GM12874 (cell line): ENCODE results near the gene SYNCRIP.
A peak's percentile ranks its signal among the peaks of the same experiment; 100 is the strongest.

Source experiments
- TF ChIP-seq, protein P1 (sequence below): IDR thresholded peaks from 2 replicates; pipeline ENCODE4 v1.5.1; 2011; ENCODE audit warnings: low read depth, mild to moderate bottlenecking, control low read depth, low read length, moderate library complexity; ENCODE audit not compliant: insufficient read depth

SYNCRIP gene

DNA sequence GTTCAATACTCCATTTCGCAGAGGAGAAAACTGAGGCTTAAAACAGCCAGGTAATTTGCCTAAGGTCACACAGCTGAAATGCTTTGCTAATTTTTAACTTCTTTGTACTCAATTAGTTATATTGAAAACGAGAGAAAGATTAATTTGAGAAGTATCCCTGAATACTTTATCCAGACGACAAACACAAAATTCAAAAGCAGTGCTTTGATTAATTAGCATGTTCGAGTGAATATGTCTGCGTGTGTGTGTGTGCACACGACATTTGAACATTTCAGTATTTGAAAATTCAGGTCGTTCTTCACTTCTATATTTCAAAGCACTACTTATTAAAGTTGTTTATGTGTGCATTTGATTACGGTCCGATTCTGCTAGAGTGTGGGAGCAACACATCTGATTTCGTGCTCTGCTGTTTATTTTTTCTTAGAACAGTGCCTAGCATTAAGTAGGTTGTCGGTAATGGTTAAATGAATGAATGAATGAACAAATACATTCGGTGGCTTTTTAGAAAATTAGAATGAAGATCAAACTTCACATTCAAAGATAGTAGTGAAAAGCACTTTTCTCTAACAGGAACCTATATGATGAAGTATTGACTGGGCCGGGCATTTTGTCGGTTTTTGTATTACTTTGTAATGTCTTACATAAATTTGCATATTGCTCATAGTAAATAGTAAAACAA, 36.9 kb upstream of the SYNCRIP start:
- TF ChIP-seq, protein P1, sequence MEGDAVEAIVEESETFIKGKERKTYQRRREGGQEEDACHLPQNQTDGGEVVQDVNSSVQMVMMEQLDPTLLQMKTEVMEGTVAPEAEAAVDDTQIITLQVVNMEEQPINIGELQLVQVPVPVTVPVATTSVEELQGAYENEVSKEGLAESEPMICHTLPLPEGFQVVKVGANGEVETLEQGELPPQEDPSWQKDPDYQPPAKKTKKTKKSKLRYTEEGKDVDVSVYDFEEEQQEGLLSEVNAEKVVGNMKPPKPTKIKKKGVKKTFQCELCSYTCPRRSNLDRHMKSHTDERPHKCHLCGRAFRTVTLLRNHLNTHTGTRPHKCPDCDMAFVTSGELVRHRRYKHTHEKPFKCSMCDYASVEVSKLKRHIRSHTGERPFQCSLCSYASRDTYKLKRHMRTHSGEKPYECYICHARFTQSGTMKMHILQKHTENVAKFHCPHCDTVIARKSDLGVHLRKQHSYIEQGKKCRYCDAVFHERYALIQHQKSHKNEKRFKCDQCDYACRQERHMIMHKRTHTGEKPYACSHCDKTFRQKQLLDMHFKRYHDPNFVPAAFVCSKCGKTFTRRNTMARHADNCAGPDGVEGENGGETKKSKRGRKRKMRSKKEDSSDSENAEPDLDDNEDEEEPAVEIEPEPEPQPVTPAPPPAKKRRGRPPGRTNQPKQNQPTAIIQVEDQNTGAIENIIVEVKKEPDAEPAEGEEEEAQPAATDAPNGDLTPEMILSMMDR: no peak

GRCh38 chr6:85678602-85679444, 36.1 kb upstream of the SYNCRIP start:
- TF ChIP-seq, protein P1: peak; percentile 7; the same call in 1 of the 2 replicates

DNA sequence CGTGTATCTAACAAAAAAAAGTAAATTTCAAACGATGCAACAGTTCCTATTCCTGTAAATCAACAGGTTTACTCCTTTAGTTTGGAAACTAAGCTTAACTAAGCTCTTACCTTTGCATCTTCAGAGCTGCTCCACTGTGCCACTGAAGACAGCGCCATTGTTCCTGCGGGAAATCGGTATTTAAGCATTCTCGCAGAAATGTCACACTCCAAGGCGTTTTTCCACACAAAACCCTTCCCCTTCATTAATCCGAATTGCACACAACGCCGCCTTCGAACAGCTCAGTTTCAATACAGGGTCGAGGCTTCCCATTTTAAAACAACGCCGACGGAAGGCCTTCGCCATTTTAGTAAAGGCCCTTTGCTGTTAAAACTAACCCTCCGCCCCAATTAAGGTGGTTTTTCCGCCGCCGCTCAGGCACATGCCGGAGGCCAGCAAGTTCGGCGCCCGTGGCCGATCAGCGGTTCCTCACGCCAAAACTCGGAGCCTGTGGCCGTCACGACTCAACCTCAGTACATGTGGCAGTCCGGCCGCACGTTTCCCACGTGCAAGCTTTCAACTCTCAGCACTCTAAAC, 35.4 kb upstream of the SYNCRIP start:
- TF ChIP-seq, protein P1: no peak

DNA sequence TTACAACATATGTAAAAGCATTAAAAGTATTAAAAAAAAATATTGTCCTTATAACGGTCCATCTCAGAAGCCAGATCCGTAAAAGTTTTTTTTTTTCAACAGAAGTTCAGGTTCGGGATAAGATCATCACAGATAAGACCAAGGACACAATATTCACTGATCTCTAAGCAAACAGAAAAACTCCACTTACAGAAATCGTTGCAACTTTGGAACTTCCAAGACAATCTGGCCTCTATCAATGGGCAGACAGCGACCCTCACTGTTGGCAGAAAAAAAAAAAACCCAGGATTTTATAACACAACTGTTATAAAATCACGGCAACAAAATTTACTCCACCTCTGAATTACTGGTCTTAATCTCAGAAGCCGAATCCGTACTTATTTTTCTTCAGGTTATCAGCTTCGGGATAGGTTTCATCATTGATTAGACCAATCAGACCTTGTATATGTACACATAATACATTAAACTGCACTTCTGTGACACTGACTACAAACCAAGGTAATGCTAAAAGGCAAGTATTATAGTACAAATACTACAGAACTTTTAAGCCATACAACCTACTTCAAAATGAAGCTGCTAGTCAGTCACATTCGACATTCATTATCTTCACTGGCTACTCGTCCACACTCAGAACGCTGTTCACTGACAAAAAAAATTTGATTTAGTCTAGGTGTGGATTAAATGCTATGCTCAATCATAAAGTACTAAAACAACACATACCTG, 34.7 kb upstream of the SYNCRIP start:
- TF ChIP-seq, protein P1: no peak

DNA sequence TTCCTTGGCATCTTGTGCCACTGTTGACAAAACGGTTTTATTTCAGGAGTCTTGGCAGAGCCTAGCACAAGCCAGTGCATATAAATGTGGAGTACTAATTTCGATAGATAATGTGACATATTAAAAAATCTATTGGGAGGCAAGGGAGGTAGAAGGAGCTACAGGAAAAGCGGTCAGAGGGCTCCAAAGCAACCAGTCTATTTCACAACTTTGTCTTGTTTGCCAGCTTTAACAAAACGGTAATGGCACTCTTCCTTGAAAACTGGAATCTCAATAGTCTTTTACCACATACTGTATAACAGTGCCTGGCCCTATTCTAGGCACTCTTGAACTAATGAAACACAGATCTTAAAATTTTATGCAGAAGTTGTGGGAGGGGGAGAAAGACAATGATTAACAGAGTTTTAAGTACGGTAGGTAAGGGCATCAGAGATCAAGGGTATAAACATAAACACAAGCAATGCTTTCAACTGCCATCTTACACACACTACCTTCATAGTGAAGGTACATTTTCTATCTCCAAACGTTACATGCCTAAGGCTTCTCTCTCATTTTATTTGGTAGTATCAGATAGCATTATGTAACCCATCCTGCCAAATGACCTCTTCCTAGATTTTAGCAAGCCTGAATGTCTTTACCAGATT, 33.5 kb upstream of the SYNCRIP start:
- TF ChIP-seq, protein P1: no peak

DNA sequence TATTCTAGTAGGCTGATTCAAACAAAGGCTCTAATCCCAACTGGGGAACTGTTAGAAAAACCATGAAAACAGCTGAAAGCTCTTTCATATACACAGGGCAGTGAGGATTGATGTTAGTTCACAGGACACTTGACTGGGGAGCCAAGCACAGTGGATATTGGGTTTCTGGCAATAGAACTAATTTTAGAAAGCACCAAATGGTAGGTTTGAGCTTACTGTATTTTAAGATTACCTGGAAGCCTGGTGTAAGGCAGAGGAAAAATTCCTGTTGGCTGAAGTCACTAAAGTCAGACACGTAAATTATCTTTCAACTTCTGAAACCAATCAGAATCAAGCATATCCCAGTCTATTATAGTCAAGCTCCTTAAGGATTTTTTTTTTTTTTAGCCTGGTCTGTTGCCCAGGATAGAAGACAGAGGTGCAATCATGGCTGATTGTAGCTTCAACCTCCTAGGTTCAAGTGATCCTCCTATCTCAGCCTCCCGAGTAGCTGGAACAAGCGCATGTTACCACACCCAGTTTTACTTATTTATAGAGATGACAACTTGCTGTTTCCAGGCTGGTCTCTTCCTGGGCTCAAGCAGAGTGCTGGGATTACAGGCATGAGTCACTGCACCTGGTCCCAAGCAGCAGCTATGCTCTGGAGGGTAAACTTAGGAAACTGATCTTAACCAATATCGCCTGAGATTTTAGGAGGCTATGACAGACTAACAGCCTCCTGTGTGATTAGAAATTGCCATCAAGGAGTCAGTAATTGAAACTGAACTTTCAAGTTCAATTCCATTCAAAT, 32.5 kb upstream of the SYNCRIP start:
- TF ChIP-seq, protein P1: no peak
